Measurements from ENCODE around the gene ADGRG7.

ADGRG7 gene

DNA sequence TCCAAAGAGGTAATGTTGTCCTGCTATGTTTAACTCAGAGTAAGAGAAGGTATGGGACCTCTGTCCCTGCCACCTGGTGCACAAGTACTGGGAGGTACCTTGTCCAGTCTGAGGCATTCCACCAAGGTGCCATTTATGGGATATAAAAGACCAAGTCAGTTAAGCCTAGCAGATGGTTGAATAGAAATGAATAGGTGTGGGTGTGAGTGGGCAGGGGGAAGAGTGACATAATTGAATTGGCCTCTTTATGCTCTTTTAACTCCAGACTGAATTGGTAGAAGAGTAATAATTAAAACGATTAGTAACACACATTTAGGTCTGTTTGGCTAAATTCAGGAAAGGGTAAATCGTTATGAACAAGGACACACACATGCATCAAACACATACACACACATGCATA is 562 bp downstream of the ADGRG7 start:
- TF ChIP-seq EZH2phosphoT487 (IDR thresholded peaks at IDR 0.05; ENCODE audit: low read length) (no peak), EZH2 (optimal IDR thresholded peaks at IDR 0.05; ENCODE audit: low read depth, low read length) (no peak), CTCF (IDR thresholded peaks at IDR 0.05; ENCODE audit: low read length) (no peak)
- Histone ChIP-seq H4K20me1 (ENCODE audit: insufficient read depth, low read length) (no peaks in the 10 kb centered on the region), H3K27me3 (replicated peaks; ENCODE audit: insufficient read depth, low read length) (no peaks in the 10 kb centered on the region), H3K27ac (ENCODE audit: low read length) (no peak overlapping the region), H3K4me3 (ENCODE audit: low read length) (no peak overlapping the region), H3K9me3 (replicated peaks; ENCODE audit: insufficient read depth, low read length) (no peaks in the 10 kb centered on the region), H3K4me1 (ENCODE audit: low read length) (peaks cover 14% of the 10 kb centered on the region), H3F3A (ENCODE audit: insufficient read depth, low read length) (peaks cover 7% of the 10 kb centered on the region; the same call in 1 of the 2 replicates), H3K9ac (ENCODE audit: low read length) (no peak overlapping the region), H3K4me2 (ENCODE audit: low read depth, low read length) (no peak overlapping the region), H2AFZ (ENCODE audit: low read length) (no peak overlapping the region), H3K36me3 (replicated peaks; ENCODE audit: insufficient read depth, low read length) (no peaks in the 10 kb centered on the region), H3K79me2 (ENCODE audit: low read length) (no peaks in the 10 kb centered on the region), H3K9me2 (replicated peaks; ENCODE audit: insufficient read depth, low read length) (no peaks in the 10 kb centered on the region)
- DNase-seq: no peak

DNA sequence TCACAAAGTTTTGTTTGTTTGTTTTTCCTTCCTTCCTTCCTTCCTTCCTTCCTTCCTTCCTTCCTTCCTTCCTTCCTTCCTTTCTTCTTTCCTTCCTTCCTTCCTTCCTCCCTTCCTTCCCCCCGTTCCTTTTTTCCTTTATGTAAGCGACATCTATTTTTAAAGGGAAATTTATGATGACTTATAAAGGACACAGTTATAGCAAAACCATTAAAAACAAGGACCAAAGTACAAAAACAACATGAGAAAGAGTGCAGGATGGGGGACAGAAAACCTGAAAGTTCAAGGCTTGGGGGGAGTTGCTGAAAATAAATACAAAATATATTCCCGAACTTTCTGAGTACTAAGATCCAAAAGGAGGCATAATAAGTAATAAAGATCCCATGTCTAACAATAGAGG is 1.8 kb downstream of the ADGRG7 start:
- Histone ChIP-seq H3K27ac (ENCODE audit: low read length) (no peak overlapping the region), H3K4me2 (ENCODE audit: low read depth, low read length) (no peak overlapping the region), H2AFZ (ENCODE audit: low read length) (no peak overlapping the region), H3K79me2 (ENCODE audit: low read length) (no peaks in the 10 kb centered on the region), H3K4me1 (ENCODE audit: low read length) (peaks cover 14% of the 10 kb centered on the region), H3K9ac (ENCODE audit: low read length) (no peak overlapping the region), H4K20me1 (ENCODE audit: insufficient read depth, low read length) (no peaks in the 10 kb centered on the region), H3K36me3 (replicated peaks; ENCODE audit: insufficient read depth, low read length) (no peaks in the 10 kb centered on the region), H3K9me2 (replicated peaks; ENCODE audit: insufficient read depth, low read length) (no peaks in the 10 kb centered on the region), H3F3A (ENCODE audit: insufficient read depth, low read length) (peaks cover 7% of the 10 kb centered on the region; the same call in 1 of the 2 replicates), H3K4me3 (ENCODE audit: low read length) (no peak overlapping the region), H3K27me3 (replicated peaks; ENCODE audit: insufficient read depth, low read length) (no peaks in the 10 kb centered on the region), H3K9me3 (replicated peaks; ENCODE audit: insufficient read depth, low read length) (no peaks in the 10 kb centered on the region)
- DNase-seq: no peak
- TF ChIP-seq EZH2 (optimal IDR thresholded peaks at IDR 0.05; ENCODE audit: low read depth, low read length) (no peak), CTCF (IDR thresholded peaks at IDR 0.05; ENCODE audit: low read length) (no peak), EZH2phosphoT487 (IDR thresholded peaks at IDR 0.05; ENCODE audit: low read length) (no peak)

GRCh38 chr3:100613721-100614390 is 4.5 kb downstream of the ADGRG7 start:
- no peak for TF ChIP-seq CTCF (IDR thresholded peaks at IDR 0.05; ENCODE audit: low read length)
- TF ChIP-seq EZH2 (optimal IDR thresholded peaks at IDR 0.05; ENCODE audit: low read depth, low read length): no peak
- no peak for TF ChIP-seq EZH2phosphoT487 (IDR thresholded peaks at IDR 0.05; ENCODE audit: low read length)
- Histone ChIP-seq H2AFZ (ENCODE audit: low read length) (no peak overlapping the region), H3K79me2 (ENCODE audit: low read length) (no peaks in the 10 kb centered on the region), H3K4me2 (ENCODE audit: low read depth, low read length) (no peak overlapping the region), H3K9me3 (replicated peaks; ENCODE audit: insufficient read depth, low read length) (no peaks in the 10 kb centered on the region), H3K27ac (ENCODE audit: low read length) (no peak overlapping the region), H3K27me3 (replicated peaks; ENCODE audit: insufficient read depth, low read length) (no peaks in the 10 kb centered on the region), H3K9ac (ENCODE audit: low read length) (no peak overlapping the region), H3K36me3 (replicated peaks; ENCODE audit: insufficient read depth, low read length) (no peaks in the 10 kb centered on the region), H3K4me3 (ENCODE audit: low read length) (no peak overlapping the region), H4K20me1 (ENCODE audit: insufficient read depth, low read length) (no peaks in the 10 kb centered on the region), H3F3A (ENCODE audit: insufficient read depth, low read length) (no peaks in the 10 kb centered on the region), H3K9me2 (replicated peaks; ENCODE audit: insufficient read depth, low read length) (no peaks in the 10 kb centered on the region), H3K4me1 (ENCODE audit: low read length) (no peaks in the 10 kb centered on the region)
- no peak for DNase-seq

All from MM.1S (cell line).